ELF-1 (cell line): Measurements from ENCODE around the gene ALPG.
"Not testable (repeated sequence)": the region's sequence is repeated elsewhere in the genome, so short reads cannot be mapped to it uniquely, and the experiment has no call there.

Source experiments
- DNase-seq: peaks from one replicate; pipeline ENCODE4 v3.0.0-alpha.2; 2016; ENCODE audit warnings: low read depth, low spot score

Gene ALPG

DNA sequence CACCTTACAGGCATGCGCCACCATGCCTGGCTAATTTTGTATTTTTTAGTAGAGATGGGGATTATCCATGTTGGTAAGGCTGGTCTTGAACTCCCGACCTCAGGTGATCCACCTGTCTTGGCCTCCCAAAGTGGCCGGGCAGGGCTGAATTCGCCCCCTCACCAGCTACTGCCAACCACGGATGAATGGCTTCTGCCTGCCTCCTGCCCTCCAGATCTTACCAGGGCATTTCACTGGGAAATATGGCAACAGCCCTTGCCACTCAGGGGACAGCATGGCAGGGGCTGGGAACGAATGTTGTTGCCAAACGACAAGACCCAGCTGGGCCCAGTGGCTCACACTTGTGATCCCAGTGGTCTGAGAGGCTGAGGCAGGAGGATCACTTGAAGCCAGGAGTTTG, 29.9 kb upstream of the ALPG start:
- DNase-seq: no peak

DNA sequence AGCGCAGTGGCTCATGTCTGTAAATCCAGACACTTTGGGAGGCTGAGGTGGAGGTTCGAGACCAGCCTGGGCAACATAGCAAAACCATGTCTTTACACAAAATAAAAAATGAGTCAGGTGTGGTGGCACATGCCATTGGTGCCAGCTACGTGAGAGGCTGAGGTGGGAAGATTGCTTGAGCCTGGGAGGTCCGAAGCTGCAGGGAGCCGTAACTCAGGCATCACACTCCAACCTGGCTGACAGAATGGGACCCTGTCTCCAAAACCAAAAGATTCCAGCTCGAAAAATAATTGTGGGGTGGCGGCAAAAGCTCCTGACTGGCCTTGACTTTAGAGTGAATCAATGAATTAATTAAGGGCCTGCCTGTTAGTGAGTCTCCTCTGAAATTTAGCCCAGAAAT, 29.3 kb upstream of the ALPG start:
- DNase-seq: no peak

DNA sequence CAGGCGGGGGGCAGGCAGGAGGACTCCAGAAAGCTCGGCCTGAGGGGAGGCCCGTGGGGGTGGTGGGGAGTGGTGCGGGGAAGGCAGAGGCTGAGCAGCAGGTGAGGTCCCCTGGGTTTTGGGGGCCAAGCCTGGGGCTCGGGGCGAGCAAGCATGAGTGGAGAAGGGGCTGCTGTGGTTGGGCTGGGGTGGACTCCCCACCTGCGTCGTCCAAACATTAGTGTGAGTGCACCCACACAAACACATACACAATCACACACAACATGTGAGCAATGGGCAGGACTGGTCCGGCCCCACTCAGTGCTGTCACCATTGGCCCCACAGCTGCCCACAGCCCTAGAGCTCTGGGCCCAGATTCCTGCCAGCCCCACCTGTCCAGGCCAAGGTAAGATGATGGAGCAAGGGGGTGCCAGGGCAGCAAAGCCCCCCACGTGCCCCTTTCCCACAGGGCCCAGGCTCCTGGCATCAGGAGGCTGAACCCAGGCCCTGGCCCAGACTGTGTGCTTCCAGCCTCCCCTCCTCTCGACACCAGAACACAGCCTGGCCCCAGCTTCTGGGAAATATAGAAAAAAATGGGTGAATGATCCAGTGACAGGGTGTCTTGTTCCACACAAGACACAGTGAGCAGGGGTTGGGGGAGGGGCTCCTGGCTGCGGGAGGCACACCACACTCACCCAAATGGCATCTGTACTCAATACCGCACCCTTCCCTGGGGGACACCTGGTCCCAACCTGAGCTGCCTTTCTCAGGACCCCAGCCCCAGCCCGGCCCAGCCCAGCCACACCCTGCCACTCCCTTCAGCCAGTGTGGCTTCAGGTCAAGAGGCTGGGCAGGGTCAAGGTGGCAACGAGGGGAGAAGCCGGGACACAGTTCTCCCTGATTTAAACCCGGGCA, 28.6 kb upstream of the ALPG start:
- DNase-seq: no peak

DNA sequence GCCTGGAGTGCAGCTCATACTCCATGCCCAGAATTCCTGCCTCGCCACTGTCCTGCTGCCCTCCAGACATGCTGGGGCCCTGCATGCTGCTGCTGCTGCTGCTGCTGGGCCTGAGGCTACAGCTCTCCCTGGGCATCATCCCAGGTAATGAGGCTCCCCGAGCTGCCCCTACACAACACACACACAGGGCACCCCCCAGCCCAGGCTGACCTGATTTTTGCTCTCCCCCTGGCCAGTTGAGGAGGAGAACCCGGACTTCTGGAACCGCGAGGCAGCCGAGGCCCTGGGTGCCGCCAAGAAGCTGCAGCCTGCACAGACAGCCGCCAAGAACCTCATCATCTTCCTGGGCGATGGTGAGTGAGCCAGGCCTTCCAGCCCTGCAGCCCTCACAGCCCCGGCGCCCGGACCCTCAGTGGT, 27.9 kb upstream of the ALPG start, which contains the start of gene ALPP:
Gene ALPP, plus strand, starts transcription at position 17 of the 417 bp plus-strand sequence. Its CDS starts 52 bp downstream, at position 69.
- DNase-seq: peak; percentile 21

DNA sequence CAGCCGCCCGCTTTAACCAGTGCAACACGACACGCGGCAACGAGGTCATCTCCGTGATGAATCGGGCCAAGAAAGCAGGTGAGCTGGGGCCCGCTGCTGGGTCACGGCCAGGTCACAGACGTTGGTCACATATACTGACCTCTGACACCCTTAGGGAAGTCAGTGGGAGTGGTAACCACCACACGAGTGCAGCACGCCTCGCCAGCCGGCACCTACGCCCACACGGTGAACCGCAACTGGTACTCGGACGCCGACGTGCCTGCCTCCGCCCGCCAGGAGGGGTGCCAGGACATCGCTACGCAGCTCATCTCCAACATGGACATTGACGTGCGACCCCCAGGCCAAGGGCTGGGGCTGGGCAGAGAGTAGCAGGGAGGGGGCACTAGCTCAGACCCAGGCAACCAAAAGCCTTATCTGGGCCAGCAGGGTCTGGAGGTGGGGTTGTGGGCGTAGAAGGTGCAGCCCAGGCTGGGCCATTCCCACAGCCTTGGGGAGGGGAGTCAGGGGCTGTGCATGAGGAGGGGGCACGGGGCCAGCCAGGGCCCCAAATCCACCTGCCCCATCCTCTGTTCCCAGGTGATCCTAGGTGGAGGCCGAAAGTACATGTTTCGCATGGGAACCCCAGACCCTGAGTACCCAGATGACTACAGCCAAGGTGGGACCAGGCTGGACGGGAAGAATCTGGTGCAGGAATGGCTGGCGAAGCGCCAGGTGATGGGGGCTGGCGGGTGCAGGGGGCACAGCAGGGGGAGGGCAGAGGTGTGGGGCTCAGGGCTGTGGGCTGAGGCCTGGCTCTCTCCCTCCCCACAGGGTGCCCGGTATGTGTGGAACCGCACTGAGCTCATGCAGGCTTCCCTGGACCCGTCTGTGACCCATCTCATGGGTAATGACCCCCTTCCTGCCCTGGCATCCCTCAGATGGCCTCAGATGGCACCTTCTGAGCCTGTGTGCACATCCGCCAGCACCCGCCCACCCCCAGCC, 26.7 kb upstream of the ALPG start:
- DNase-seq: not testable (repeated sequence)

DNA sequence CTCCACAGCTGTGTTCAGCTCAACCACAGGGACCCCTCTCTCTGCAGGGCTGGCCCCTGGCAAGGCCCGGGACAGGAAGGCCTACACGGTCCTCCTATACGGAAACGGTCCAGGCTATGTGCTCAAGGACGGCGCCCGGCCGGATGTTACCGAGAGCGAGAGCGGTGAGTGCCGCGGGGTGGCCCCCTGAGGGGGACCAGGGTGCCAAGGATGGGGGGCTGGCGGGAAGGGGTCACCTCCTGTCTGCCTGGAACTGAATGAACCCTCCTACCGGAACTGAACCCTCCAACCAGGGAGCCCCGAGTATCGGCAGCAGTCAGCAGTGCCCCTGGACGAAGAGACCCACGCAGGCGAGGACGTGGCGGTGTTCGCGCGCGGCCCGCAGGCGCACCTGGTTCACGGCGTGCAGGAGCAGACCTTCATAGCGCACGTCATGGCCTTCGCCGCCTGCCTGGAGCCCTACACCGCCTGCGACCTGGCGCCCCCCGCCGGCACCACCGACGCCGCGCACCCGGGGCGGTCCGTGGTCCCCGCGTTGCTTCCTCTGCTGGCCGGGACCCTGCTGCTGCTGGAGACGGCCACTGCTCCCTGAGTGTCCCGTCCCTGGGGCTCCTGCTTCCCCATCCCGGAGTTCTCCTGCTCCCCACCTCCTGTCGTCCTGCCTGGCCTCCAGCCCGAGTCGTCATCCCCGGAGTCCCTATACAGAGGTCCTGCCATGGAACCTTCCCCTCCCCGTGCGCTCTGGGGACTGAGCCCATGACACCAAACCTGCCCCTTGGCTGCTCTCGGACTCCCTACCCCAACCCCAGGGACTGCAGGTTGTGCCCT, 25.2 kb upstream of the ALPG start:
- peak; percentile 73 for DNase-seq

DNA sequence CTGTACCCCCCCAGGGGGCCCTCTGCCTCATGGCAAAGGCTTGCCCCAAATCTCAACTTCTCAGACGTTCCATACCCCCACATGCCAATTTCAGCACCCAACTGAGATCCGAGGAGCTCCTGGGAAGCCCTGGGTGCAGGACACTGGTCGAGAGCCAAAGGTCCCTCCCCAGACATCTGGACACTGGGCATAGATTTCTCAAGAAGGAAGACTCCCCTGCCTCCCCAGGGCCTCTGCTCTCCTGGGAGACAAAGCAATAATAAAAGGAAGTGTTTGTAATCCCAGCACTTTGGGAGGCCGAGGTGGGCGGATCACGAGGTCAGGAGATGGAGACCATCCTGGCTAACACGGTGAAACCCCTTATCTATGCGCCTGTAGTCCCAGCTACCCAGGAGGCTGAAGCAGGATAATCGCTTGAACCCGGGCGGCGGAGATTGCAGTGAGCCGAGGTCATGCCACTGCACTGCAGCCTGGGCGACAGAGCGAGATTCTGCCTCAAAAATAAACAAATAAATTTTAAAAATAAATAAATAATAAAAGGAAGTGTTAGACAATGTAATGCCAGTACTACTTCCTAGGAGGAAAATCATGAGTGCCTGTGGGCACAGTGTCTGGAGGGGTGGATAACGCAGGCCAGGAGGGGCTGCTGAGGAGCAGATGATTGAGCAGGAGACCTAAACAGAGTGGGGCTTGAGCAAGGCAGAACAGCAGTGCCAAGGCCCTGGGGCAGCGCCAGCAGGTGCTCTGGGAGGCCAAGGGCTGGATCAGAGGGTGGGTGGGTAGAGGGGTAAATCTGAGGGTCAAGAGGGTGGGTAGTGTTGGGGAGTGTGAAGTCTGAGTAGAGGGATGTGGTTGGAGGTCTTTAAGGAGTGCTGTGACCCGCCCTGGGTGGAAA, 24.1 kb upstream of the ALPG start:
- DNase-seq: no peak

DNA sequence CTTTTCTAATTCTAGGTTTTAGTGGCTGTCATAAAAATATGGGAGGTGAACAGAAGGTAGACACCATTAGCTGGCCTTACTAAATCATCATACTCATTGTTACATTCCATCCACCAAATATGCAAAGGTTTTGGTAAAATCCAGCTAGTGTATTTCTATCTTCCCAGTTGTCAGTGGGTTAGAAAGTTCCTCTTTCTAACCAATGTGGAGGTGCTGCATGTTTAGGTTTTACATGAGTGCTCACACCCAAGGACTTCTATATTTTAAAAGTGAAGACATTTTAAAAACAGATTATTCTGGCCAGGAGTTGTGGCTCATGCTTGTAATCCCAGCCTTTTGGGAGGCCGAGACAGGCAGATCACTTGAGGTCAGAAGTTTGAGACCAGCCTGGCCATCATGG, 22.2 kb upstream of the ALPG start:
- no peak for DNase-seq

DNA sequence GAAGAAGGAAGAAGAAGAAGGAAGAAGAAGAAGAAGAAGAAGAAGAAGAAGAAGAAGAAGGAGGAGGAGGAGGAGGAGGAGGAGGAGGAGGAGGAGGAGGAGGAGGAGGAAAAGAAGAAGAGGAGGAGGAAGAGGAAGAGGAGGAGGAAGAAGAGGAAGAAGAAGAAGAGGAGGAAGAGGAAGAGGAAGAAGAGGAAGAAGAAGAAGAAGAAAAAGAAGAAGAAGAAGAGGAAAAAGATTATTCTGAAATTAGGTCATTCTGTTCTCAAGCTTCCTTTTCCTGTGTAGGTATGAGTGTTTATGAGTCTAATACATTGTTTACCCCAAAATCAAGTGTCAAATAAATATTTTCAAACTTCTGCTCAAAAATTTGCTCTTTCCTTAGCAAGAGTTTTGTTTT, 21.6 kb upstream of the ALPG start:
- not testable (repeated sequence) for DNase-seq

DNA sequence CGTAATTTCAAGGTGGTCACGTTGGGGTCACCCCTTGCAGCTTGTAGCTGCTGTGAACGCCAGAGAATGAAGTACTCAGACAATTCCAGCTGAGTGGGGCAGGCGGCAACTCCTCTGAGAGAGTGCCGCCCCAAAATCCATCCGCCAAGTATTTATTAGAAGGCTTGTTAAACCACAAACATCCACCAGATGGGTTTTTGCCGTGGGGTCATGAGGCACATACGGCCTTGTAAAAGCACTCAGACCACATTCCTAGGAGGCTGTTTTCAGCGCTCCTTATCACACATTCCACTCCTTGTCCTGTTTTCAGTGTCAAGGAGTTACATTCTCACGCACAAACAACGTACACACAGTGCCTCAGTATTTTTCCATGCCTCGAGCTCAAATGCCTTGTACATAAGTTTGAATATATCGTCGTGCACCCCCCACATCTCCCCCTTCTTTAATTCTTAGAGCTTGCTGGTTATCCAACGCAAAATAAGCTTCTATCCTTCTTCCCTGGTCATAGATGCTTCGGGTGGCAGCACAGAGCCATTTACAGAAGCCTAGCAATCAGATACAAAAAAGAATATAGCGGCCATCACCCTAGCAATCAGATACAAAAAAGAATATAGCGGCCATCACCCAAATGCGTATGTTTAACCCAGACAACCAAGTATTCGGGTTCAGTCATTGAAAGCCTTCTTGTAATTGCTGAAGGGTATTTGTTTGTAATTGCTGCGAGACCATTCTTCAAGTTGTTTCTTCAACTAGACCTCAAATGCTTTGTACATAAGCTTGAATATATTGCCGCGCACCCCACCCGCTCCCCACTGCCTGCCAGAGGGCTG, 20.8 kb upstream of the ALPG start:
- peak; percentile 83 for DNase-seq

DNA sequence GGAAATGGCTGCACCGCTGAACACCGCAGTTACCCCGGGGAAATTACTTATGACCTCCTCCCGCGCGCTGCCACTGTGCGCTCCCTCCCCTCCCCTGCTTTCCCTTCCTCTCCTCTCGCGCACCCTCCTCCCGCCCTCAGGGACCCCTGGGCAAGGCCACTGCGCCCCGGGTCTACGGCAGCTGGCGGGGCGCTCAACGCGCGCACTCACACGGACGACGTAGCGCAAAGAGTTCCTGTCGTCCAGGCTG, 20.2 kb upstream of the ALPG start:
- DNase-seq: no peak

DNA sequence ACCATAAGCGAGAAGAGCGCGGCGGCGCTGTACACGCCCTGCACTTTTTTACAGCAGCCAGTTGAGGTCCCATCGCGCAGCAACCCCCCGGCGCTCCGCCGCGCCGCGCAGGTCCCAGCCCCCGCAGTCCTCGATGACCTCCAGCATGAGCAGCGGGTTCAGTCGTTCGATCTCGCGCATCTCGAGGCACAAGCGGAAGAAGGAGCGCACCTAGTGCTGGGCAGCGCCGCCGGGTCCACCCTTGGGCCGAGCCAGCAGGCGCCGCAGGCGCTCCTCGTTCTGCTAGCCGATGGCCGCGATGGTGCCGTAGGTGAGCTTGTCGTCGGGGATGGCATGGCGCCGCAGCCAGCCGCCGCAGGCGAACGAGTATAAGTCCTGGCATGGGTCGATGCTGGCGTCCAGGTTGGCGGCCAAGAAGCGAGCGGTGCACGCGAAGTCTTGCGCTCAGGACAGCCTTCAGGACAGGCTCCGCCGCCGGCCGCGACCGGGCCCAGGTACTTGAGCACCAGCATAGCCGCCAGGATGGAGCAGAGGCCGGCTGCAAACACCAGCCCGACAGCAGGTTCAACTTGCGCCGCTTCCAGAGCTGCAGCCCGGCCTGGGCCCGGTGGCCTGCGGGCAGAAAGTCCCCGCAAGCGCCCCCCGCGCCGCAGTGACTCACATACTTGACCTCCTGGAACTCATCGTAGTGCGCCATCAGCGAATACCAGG, 19.7 kb upstream of the ALPG start:
- peak; percentile 84 for DNase-seq

DNA sequence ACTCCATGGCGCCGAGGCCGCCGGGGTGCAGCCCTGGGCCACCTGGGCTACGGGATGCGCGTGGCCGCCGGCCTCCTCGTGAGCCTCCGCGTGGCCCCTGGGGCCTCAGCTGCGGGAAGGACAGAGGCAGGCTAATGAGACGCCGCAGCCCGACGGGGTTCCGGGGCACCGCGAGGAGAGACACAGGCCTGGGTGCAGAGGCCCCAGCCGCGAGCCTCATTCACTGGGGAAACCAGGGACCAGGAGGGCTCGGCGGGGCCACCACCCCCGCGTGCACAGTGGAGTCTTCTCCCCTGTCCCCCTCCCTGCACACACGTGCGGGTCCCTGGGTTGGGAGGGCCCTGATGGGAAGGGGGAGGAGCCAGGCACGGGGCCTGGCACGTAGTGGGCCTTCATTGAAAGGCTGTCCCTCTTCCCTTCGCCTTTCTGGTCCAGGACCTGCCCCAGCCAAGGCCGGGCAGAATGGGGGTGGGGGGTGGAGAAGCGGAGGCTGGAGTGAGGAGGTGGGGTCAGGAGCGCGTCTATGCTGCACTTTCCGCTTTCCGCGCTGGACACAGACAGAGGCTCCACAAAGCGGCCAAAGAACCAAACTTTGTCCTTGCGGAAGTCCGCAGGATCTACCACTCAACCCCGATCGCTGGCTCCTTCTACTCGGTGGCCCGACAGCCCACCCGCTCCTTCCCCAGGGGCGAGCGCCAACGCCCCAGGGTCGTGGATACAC, 19.0 kb upstream of the ALPG start:
- DNase-seq: peak; percentile 52

DNA sequence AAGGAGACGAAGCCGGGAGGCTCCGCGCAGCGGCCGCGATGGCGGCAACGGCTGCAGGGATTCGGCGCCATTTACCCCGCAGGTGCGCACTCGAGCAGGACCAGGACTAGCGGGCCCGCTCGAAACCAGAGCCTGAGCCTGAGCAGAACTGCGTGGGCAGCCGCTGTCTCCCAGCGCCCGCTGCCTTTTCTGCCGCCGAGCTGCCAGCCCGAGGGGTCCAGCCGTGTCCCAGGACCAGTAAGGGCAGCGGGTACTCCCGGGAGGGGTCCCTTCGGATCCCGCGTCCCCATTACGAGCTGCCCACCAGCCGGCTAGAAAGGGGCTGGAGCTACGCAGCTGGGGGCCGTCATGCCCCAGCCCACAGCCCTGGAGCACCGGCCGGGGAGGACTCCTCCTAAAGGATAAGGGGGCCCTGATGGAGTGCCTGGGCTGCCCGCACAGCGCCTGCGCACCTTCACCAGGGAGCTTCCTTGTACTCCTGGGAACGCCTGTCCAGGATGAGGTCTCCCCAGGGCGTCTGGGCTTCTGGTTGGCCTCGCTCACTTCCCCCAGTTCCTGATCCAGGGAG, 18.2 kb upstream of the ALPG start:
- peak; percentile 49 for DNase-seq

DNA sequence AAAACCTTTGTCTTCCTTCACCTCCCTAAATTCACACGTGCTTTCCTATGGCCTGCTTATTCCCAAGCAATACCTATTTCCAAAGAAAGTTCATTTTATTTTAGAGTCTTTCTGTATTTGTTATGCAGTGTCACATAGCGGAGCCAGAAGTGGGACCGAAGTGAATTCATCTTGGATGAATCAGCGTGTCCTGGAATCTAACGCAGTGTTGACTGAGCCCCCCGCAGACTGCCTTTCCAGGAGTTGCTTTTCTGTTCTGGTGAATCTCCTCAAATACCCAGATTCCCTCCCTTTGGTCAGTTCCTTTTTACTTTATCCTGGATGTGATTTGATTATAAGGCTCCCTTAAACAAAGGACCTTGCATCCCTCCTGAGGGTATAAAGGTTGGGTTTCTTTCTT, 17.3 kb upstream of the ALPG start:
- no peak for DNase-seq

DNA sequence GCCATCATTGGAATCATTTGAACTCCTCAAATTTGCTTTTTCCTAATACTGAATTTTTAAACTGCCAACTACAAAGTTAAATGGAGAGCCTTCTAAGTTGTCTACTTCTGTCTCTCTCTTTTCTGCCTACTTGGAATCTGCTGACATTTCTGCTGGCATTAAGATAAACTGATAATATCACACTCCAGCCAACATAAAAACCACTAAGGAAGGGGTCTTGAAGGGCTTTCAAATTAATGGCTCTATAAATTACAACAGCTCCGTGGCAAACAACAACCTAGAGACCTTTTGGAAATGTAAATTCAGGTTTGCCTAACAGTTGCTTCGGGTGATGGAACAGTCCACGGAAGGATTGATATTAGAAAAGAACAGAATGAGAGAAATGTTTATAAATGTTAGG, 16.0 kb upstream of the ALPG start:
- DNase-seq: no peak

DNA sequence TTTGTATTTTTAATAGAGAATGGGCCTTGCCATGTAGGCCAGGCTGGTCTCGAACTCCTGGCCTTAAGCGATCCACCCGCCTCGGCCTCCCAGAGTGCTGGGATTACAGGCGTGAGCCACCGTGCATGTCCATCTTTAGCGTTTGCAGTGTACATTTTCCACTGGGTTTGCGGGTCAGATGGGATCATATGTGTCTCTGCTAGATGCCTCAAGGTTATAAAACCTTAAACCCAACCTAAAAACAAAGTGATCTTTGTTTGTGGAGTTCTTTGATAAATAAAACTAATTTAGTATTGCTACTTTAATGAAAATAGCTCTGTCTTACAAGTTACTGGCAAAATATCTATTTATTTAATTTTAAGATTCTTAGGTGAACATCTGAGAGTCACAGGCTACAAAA, 13.1 kb upstream of the ALPG start:
- DNase-seq: no peak

DNA sequence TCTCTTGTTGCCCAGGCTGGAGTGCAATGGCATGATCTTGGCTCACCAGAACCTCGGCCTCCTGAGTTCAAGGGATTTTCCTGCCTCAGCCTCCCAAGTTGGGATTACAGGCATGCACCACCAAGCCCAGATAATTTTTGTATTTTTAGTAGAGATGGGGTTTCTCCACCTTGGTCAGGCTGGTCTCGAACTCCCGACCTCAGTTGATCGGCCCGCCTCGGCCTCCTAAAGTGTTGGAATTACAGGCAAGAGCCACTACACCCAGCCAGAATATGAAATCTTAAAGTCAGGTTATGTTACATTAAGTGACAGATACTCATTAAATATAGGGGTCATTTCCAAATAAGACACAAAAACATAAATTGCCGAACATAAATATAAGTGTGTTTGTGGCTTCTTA, 12.2 kb upstream of the ALPG start:
- DNase-seq: not testable (repeated sequence)
